GM12874 (cell line): ENCODE results near the gene SUCNR1.

Source experiments
- TF ChIP-seq, protein P1 (sequence below): IDR thresholded peaks from 2 replicates; pipeline ENCODE4 v1.5.1; 2011; ENCODE audit warnings: low read depth, mild to moderate bottlenecking, control low read depth, low read length, moderate library complexity; ENCODE audit not compliant: insufficient read depth

The SUCNR1 gene

GRCh38 chr3:151916781-151917180 lies 43.3 kb downstream of the SUCNR1 start:
- TF ChIP-seq, protein P1, sequence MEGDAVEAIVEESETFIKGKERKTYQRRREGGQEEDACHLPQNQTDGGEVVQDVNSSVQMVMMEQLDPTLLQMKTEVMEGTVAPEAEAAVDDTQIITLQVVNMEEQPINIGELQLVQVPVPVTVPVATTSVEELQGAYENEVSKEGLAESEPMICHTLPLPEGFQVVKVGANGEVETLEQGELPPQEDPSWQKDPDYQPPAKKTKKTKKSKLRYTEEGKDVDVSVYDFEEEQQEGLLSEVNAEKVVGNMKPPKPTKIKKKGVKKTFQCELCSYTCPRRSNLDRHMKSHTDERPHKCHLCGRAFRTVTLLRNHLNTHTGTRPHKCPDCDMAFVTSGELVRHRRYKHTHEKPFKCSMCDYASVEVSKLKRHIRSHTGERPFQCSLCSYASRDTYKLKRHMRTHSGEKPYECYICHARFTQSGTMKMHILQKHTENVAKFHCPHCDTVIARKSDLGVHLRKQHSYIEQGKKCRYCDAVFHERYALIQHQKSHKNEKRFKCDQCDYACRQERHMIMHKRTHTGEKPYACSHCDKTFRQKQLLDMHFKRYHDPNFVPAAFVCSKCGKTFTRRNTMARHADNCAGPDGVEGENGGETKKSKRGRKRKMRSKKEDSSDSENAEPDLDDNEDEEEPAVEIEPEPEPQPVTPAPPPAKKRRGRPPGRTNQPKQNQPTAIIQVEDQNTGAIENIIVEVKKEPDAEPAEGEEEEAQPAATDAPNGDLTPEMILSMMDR, result no peak

- TF ChIP-seq, protein P1, result peak; percentile 34; the same call in 1 of the 2 replicates
Measured at GRCh38 chr3:151918253-151919029, 45.0 kb downstream of the SUCNR1 start.

- TF ChIP-seq, protein P1, result no peak
Measured at GRCh38 chr3:151919030-151919328, 45.5 kb downstream of the SUCNR1 start.

GRCh38 chr3:151919446-151919845 lies 46.0 kb downstream of the SUCNR1 start:
- TF ChIP-seq, protein P1, result no peak

DNA sequence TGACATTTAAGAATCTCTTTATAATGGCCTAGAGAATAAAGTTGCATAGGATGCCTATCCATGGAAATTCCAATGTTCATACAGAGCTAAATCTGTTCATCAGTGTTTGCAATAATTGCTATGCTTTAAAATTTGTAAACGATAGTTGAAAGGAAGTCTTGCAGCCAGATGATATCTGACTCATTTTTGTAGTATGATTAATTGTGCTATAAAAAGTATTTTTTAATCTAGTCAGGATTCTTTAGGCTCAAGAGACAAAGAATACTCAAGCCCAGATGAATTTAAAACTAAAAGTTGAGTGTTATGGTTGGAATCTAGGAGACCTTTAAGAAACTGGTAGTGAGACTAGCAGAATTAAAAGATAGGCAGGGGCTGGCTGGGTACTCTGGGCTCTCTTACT lies 50.5 kb downstream of the SUCNR1 start:
- TF ChIP-seq, protein P1, result no peak

- TF ChIP-seq, protein P1, result no peak
Measured at GRCh38 chr3:151924753-151925152, 51.3 kb downstream of the SUCNR1 start.

DNA sequence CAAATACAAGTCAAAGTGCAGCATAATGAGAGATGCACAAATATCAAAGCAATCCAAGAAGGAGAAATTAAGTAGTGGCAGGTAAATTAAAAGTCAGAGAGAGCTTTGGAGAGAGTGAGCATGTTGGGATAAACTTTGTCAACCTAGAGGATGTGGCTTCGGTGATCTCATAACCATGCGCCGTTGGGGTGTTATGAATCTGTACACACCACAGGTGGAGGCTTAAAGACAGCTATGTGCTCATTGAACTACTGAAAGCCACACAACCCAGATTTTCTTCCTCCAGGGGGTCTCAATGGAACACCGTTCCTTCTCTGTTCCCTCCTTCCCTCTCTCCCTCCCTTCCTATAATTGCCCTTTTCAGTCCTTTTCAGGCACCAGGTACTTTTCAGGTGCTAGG lies 52.0 kb downstream of the SUCNR1 start:
- TF ChIP-seq, protein P1, result no peak

DNA sequence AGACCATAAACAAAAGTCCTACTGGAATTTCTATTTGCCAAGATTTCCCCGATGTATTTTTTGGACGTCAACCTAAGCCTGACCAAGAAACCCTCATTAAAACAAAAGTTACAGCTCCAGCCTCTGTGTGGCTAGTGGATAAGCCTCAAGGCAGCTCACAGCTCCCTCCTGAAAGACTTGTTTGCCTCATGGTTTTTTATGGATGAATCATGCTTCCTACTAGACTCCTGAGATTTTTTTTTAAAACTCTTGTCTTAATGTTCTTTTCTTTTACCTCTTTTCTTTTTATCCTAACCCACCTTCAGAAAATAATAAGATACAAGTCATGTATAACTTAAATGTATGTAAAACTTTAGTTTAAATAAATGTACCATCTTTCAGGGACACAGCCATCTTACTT lies 52.4 kb downstream of the SUCNR1 start:
- TF ChIP-seq, protein P1, result no peak
